NCI-H446 (cell line): ENCODE data around the gene HSD3B1.
A peak's percentile ranks its signal among the peaks of the same experiment; 100 is the strongest.
"Not testable (repeated sequence)": the region's sequence is repeated elsewhere in the genome, so short reads cannot be mapped to it uniquely, and the experiment has no call there.

ENCODE experiments used
- DNase-seq, 2 experiments: peaks; one replicate each; lab custom pipeline; 2025; lab: John Stamatoyannopoulos, UW

Gene HSD3B1

GRCh38 chr1:119490925-119491324 lies 16.1 kb upstream of the HSD3B1 start:
- DNase-seq: no peak

DNA sequence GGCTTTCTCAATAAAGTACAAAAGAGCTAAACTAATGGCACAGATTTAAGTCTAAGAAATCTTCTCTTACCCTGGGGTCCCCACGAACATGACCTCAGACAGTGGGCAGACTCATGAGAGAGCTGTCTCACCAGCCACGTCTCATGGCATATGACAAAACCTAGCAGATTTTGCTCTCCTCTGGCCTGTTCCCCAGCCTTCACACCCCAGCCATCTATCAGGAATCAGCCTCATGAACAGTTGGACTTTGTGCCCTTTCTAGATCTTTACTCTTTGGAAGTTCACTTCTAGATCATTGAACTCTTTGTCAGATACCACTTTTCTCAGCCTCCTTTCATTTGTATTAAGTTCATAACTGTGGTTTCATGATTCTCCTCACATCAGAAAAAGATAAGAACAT lies 14.2 kb upstream of the HSD3B1 start:
- no peak for DNase-seq

DNA sequence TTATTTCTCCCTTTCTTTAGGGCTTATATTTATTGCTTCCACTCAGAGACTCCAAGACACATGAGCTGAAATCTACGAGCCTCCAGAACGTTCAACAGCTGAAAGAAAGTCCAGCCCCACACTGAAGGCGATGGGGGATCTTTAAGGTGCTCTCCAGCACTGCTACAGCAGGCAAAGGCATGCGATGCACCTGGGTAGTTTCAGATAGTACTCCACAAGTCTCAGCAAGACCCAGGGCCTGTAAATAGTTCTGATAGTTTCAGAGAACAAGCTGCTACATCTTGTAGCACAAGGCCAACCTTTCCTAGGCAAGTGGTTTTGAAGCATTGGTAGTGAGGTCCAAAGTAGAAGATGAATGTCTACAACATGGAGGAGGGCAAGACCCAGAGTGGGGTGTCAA lies 2.2 kb upstream of the HSD3B1 start:
- DNase-seq: no peak

GRCh38 chr1:119510046-119510445 lies 3.0 kb downstream of the HSD3B1 start:
- no peak for DNase-seq

GRCh38 chr1:119515221-119515620 lies 8.2 kb downstream of the HSD3B1 start:
- no peak for DNase-seq

DNA sequence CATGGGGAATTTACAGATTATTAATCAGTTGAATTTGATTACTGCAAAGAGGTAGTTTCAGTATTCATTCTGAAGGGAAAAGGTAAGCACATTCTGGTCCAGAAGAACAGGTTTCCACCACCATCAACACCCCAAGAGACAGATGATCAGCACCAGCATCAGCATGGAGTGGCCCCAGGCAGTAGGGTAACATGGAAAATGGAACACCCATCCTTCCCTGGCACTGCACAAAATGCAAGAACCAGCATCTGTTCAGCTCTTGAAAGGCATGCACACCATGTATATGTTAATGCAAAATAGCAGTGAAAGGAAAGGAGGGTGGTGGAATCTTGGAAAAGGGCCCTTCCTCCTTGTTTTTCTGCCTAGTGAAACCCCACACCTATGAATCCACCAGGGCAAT lies 9.2 kb downstream of the HSD3B1 start:
- DNase-seq: no peak

- no peak for DNase-seq
Measured at GRCh38 chr1:119516680-119517079, 9.7 kb downstream of the HSD3B1 start.

DNA sequence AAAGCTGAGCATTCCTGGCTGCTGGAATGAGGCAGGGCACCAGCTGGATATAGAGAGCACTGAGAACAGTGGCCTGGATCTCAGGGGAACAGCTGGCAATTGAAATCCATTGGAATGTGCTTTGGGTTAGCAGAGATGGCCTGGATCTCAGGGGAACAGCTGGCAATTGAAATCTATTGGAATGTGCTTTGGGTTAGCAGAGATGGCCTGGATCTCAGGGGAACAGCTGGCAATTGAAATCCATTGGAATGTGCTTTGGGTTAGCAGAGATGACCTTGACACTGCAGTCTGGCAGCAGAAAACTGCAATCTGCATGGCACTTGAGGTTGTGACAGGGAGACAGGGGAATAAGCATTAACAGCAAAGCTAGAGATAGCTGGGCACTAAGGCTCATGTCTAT lies 10.7 kb downstream of the HSD3B1 start:
- not testable (repeated sequence) for DNase-seq

DNA sequence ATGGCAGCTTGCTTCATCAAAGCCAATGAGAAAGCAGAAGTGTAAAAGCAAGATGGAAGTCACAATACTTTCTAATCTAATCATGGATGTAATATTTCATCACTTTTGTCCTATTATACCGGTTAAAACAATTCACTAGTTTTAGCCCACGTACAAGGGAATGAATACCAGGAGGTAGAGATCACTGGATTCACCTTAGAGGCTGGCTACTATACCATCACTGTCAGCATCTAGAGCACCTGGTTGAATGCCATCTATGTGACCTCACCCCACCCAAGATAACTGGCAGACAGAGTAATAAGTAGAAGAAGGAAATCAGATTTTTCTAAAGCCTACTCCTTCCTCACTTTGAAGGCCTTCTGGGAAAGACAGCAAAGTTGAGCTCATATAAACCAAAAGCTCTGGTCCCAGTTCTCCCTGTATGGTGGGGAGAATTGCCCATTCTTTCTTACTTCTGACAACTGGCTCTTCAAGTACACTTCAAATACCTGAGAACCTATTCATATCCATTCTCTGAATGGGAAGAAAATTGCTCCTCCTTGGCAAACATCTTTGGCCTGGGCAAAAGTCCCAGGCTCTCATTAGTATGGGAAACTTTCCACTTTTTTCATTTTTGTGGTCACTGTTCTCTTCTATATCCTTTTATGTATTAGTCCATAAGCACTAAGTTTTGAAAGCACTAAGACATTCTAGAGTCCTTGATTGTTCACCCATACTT lies 24.8 kb downstream of the HSD3B1 start:
- DNase-seq: no peak

DNA sequence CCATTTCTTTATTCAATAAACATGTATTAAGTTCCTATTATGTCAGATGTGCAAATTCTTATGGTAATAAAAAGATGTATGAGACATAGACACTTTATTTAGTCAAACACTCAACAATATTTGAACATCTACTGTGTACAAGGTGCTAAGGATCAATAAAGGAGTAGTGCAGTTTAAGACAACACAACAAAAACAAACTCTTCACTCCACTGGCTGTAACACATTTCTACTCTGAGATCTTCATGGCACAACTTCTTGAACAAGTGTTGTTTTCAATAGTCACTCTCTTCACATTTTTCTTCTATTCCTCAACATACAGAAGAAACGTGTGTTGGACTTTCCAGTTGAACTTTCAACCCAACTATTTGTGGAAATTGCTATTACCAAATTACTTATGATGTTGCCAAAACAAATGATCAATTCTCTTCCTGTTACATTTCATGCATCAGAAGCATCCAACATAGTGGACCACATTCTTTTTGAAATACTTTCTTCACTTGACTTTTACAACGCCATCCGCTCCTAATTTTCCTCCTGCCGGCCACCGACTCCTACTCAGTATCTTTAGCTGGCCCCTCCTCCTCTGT lies 25.4 kb downstream of the HSD3B1 start:
- no peak for DNase-seq

- DNase-seq: no peak
Measured at GRCh38 chr1:119535381-119535780, 28.4 kb downstream of the HSD3B1 start.

GRCh38 chr1:119537966-119538365 lies 31.0 kb downstream of the HSD3B1 start:
- DNase-seq: no peak

DNA sequence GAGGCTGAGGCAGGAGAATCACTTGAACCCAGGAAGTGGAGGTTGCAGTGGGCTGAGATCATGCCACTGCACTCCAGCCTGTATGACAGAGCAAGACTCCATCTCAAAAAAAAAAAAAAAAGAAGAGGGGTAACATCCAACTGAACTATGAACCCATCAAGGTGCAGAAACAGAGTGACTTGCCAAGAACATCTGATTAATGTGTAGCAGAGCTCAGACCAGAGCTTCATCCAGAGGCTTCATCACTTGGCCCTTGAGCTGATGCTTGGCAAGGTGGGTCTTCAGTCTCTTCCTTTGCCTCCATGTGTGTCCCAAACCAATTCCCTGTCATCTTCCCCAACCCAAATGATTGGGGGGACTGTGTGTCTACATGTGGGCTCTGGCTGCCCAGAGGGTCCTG lies 32.6 kb downstream of the HSD3B1 start:
- no peak for DNase-seq

- no peak for DNase-seq
Measured at GRCh38 chr1:119541389-119541788, 34.4 kb downstream of the HSD3B1 start.

DNA sequence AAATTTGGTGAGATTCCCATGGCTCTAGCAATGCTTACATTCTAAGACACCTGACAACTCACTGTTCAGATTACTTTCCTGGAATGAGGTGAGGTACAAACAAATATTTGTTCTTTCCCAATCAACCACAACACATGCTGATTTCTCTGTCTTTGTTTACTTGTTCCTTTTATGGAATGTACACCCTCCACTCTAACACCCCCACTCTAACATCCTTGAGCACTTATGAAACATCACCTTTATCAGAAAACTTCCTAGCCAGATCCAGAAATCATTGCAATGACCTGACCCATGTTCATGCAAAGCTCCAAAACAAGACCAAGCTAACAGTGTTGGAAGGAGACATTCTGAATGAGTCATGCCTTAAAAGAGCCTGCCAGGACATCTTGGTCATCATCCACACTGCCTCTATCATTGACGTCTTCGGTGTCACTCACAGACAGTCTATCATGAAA lies 35.5 kb downstream of the HSD3B1 start:
- DNase-seq: no peak

- DNase-seq: no peak
Measured at GRCh38 chr1:119544165-119544762, 37.3 kb downstream of the HSD3B1 start.

DNA sequence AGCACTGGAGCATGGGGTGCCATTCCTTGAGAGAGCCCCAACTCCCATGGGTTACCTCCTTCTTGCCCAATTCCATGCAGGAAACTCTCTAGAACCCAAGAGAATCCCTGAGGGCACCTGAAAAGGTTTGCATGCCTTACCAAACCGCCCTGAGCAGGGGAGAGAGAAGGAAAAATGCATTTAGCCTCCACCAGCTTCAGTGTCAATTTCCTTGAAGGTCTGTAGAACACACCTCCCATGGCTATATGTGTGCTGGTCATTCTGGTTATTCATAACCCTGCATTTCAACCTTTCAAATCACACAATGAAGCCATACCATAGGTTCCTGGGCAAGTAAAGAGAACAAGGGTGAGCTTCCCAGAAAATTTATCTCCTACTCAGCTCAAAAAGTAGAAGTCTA lies 39.6 kb downstream of the HSD3B1 start:
- no peak for DNase-seq

GRCh38 chr1:119547306-119547705 lies 40.3 kb downstream of the HSD3B1 start:
- no peak for DNase-seq

- DNase-seq: no peak
Measured at GRCh38 chr1:119547805-119548204, 40.8 kb downstream of the HSD3B1 start.

DNA sequence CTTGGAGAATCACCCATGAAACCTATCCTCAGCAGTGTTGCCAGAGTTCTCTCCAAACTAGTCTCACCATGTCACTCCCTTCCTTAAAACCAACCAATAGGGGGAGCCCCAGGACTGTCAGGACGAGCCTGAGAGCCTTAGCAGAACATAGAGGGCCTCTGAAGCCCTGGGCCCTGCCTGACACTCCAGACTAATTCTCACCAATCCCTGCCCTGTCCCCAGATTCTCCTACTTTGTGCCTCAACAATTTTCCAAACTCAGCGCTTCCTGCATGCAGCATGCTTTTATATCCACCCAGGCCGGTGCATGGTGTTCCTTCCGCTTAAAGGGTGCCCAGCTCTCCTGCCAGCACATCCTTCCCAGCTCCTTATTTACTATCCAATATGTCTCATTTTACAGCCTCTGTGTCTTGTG lies 42.7 kb downstream of the HSD3B1 start:
- peak; percentile 55 to 72 for DNase-seq

DNA sequence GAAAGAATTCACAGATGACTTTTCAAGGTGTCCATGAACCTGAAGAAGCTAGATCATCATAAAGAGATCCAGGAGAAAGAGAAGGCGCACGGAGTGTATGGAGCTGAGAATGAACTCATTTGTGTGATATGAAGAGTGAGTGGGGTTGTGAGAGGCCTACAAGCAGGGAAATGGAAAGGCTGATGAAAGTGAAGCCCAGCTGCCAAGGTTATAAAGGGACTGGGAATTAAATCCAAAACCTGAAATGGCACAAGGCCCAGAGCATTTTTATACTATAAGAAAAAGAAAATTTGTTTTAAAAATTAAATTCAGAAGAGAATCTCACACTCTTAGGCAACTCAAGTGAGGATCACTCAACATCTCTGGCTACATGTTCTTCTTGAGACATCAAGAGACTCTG lies 43.4 kb downstream of the HSD3B1 start:
- no peak for DNase-seq

DNA sequence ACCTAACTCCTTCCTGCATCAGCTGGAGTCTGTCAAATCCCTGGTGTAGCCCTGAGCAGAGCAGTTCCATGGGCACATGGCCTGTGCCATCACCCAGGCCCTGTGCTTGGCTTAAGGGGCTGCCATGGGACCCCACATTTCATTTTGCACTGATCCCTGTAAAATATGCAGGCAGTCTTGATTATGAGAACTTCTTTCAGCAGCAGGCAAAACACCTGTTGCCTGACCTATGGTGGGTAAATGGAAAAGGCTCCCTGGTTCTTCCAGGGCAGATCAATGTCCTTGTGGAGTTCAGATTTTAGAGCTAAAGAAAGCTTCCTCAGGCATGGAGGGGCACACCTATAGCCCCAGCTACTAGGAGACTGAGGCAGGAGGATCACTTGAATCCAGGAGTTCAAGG lies 44.2 kb downstream of the HSD3B1 start:
- DNase-seq: no peak

DNA sequence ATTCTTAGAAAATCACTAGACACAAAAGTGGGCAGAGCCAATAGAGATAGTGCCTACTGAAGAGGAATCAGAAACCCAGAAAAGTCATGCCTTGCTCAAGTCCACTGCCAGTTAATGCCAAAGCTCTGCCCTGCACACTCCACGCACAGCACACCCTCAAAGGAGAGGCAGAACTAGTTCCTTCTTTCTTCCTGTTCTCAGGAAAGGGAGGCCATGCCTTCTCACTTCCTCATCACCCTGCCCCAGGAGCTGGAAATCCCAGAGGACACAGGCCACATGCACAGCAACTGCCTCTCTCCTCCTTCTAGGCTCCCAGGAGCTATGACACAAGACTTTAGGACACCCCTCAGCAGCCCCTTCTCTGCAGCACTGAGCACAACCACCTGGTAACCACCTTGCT lies 45.6 kb downstream of the HSD3B1 start:
- DNase-seq: not testable (repeated sequence)
